ENCODE measurements around the gene PABPN1. TPM values are rescaled to one million over a fixed set of nuclear protein-coding genes. Genes with fewer than 3 reads are reported as not detected.

The PABPN1 gene
- total RNA-seq, 3 donors from 2014 or later (not counting 1 experiment from before 2014, with no cell fraction given): 226 to 261 (median 238) TPM

DNA sequence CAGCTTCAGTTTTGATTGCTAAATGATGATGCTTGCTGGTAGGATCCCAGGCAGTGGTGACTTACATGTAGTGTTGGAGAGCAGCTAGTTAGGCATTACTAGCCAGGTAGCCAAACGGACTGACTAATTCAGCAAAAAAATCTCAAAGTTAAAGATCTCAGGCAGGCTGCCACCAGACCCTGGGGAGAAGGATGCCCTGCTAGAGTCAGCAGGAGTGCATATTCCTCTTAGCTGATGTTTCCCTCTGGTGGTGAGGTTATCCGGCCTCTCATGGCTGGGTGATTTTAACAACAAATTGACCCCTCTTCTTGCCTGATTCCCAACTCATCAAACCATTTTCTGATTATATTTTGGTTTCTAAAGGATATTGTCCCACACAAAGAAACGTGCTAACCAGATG, 40.9 kb downstream of the PABPN1 start:
- no peaks in the 10 kb centered on the region for H3K9me3 Mint-ChIP-seq
- H3K4me3 Mint-ChIP-seq: no peak overlapping the region
- intact Hi-C loops (cut with micrococcal nuclease): no loop called here
- H3K27ac Mint-ChIP-seq: no peak overlapping the region
- no peak overlapping the region for H3K4me3 ChIP-seq (ENCODE audit: low read length)
- no peaks in the 10 kb centered on the region for H3K4me1 ChIP-seq (ENCODE audit: control insufficient read depth, insufficient read depth, low read length)
- H3K9me3 ChIP-seq (ENCODE audit: control insufficient read depth, insufficient read depth, low read length): no peaks in the 10 kb centered on the region
- DNase-seq (no peak), ATAC-seq (no peak)
- peaks cover 17 to 20% of the 10 kb centered on the region in 2 donors for H3K27me3 Mint-ChIP-seq (ENCODE audit: low read depth in 2 of 2)
- no peaks in the 10 kb centered on the region for H3K4me1 Mint-ChIP-seq
- H3K36me3 ChIP-seq (ENCODE audit: control insufficient read depth, insufficient read depth, low read length): no peaks in the 10 kb centered on the region
- H3K27ac ChIP-seq (ENCODE audit: low read length): no peak overlapping the region
- peaks cover 5% of the 10 kb centered on the region for H3K27me3 ChIP-seq (ENCODE audit: control insufficient read depth, insufficient read depth, low read length)
- WGBS (ENCODE audit: insufficient coverage): 82% methylated on average over 2 of the region's 3 CpGs
- no peaks in the 10 kb centered on the region for H3K36me3 Mint-ChIP-seq
- TF ChIP-seq, protein P1, sequence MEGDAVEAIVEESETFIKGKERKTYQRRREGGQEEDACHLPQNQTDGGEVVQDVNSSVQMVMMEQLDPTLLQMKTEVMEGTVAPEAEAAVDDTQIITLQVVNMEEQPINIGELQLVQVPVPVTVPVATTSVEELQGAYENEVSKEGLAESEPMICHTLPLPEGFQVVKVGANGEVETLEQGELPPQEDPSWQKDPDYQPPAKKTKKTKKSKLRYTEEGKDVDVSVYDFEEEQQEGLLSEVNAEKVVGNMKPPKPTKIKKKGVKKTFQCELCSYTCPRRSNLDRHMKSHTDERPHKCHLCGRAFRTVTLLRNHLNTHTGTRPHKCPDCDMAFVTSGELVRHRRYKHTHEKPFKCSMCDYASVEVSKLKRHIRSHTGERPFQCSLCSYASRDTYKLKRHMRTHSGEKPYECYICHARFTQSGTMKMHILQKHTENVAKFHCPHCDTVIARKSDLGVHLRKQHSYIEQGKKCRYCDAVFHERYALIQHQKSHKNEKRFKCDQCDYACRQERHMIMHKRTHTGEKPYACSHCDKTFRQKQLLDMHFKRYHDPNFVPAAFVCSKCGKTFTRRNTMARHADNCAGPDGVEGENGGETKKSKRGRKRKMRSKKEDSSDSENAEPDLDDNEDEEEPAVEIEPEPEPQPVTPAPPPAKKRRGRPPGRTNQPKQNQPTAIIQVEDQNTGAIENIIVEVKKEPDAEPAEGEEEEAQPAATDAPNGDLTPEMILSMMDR (IDR thresholded peaks at IDR 0.05): no peak

DNA sequence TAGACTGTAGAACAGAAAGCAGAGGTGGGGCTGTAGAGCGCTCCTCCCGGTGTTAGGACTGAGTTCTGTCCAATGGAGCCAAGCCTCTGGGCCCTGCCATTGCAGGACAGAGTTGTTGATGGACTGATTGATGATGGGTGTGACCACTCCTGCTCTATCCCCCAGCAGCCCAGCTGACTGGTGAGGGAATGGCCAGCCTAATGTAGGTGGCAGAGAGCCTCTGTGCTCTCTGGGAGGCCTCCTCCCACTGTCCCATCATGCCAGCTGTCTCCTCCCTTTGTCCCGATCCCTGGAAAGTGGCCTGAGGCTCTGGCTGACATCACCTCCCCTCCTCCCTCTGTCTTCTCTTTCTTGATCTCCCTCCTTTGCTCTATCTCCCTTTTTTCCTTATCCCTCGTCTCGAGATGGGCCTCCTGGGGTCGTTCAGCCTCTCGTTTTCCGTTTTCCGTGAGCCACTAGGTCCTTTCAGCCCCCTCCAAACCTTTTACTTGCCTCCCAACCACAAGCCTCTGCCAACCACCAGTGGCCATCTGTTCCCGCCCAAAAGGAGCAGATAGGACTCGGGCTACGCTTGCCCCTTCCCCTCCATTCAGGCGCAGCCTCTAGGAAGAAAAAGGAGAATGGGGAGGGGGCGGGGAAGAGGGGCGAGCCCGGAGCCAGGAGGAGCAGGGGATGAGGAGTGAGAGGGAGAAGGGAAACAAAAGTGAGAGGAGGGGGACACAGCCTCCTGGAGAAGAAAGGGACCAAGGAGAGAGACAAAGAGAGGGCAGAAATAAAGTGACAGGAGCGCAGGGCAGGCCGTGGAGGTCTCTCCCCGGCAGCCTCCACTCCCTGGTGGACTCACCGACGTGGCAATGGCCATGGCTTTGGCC, 43.1 kb downstream of the PABPN1 start:
- Histone ChIP-seq H3K27me3 (ENCODE audit: control insufficient read depth, insufficient read depth, low read length) (peaks cover 5% of the 10 kb centered on the region), H3K9me3 (ENCODE audit: control insufficient read depth, insufficient read depth, low read length) (no peaks in the 10 kb centered on the region), H3K36me3 (ENCODE audit: control insufficient read depth, insufficient read depth, low read length) (no peaks in the 10 kb centered on the region), H3K4me3 (ENCODE audit: low read length) (no peak overlapping the region), H3K4me1 (ENCODE audit: control insufficient read depth, insufficient read depth, low read length) (no peaks in the 10 kb centered on the region), H3K27ac (ENCODE audit: low read length) (no peak overlapping the region)
- Mint-ChIP-seq H3K4me1 (no peaks in the 10 kb centered on the region), H3K27ac (no peak overlapping the region), H3K9me3 (no peaks in the 10 kb centered on the region), H3K4me3 (no peak overlapping the region), H3K36me3 (no peaks in the 10 kb centered on the region), H3K27me3 (ENCODE audit: low read depth in 2 of 2) (peaks cover 32% of the 10 kb centered on the region in 2 donors)
- WGBS (ENCODE audit: insufficient coverage): 38% methylated on average over 18 of the region's 21 CpGs
- intact Hi-C loops (cut with micrococcal nuclease): no loop called here
- no peak for ATAC-seq
- TF ChIP-seq, protein P1 (IDR thresholded peaks at IDR 0.05): no peak
- DNase-seq: no peak

DNA sequence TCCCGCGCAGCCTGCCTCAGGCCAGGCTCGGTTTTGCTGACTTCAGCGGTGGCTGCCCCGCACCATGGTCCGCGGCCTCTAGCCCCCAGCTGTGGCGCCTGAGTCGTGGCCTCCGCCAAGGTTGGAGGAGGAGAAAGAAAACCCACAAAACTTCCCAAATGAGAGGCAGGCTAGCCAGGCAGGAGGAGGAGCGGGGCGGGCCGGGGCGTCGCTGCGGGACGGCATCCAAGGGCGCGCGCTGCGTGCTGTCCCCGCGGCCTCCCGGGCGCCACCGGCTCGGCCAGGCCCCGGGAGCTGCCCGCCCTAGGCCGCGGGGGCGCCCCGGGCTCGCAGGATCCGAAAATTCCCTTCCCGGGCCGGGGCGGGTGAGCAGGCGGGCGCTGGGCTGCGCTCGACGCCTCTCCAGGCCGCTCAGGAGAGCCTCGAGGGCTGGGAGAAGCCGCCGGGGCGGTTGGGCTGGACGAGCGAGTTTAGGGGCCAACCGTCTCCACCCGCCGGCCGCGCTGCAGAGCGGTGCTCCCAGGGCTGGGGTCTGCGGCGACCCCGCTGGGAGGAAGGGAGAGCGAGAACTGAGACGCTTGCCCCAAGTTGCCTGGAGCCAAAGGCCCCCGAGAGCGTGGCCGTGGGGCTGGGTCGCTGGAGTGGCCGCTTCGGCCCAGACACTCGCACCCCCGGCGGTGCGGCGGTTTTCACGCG, 43.9 kb downstream of the PABPN1 start, which contains the start of gene EFS:
Gene EFS, minus strand, starts transcription at position 137 of the 696 bp plus-strand sequence. CDS start 147 bp downstream, outside the sequence.
- Histone ChIP-seq H3K27ac (ENCODE audit: low read length) (no peak within 1 kb of the TSS), H3K4me1 (ENCODE audit: control insufficient read depth, insufficient read depth, low read length) (no peaks in the 10 kb centered on the region), H3K9me3 (ENCODE audit: control insufficient read depth, insufficient read depth, low read length) (no peaks in the 10 kb centered on the region), H3K4me3 (ENCODE audit: low read length) (no peak within 1 kb of the TSS), H3K27me3 (ENCODE audit: control insufficient read depth, insufficient read depth, low read length) (peaks cover 5% of the 10 kb centered on the region), H3K36me3 (ENCODE audit: control insufficient read depth, insufficient read depth, low read length) (no peaks in the 10 kb centered on the region)
- TF ChIP-seq, protein P1 (IDR thresholded peaks at IDR 0.05): no peak
- H3K27ac Mint-ChIP-seq: no peak within 1 kb of the TSS
- no peak for ATAC-seq
- H3K27me3 Mint-ChIP-seq (ENCODE audit: low read depth in 2 of 2): peaks cover 32% of the 10 kb centered on the region in 2 donors
- 3% methylated on average over 74 of the region's 74 CpGs for WGBS (ENCODE audit: insufficient coverage)
- intact Hi-C loops (cut with micrococcal nuclease): no loop called here
- no peaks in the 10 kb centered on the region for H3K36me3 Mint-ChIP-seq
- no peaks in the 10 kb centered on the region for H3K4me1 Mint-ChIP-seq
- no peak within 1 kb of the TSS for H3K4me3 Mint-ChIP-seq
- DNase-seq: no peak
- no peaks in the 10 kb centered on the region for H3K9me3 Mint-ChIP-seq
